Skeletal muscle cell (primary cell): ENCODE measurements around the gene AP2A1.
"Not testable (repeated sequence)": the region's sequence is repeated elsewhere in the genome, so short reads cannot be mapped to it uniquely, and the experiment has no call there.

Experiments
- DNase-seq: peaks from one replicate; pipeline ENCODE4 v3.0.0-alpha.2; 2010; ENCODE audit warnings: low read depth
- H3K4me3 ChIP-seq: 2 replicates; pipeline ENCODE4 v1.5.1; 2011; ENCODE audit warnings: low read depth, mild to moderate bottlenecking, control low read depth, low read length, moderate library complexity

The AP2A1 gene

DNA sequence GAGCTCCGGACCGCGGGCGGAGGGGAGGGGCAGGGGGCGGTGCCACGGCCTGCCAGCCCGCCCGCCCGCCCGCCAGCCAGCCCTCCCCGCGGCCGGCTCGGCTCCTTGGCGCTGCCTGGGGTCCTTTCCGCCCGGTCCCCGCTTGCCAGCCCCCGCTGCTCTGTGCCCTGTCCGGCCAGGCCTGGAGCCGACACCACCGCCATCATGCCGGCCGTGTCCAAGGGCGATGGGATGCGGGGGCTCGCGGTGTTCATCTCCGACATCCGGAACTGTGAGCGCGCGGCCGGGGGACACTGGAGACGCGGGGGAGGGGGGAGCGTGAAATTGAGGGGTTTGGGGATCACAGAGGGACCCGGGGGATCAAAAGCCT is at the start of gene AP2A1:
Gene AP2A1 (plus strand): TSS at position 72 of the 370 bp plus-strand sequence. CDS start 133 bp downstream, at position 205.
- H3K4me3 ChIP-seq: peak within 1 kb of the TSS; percentile 79
- no peak for DNase-seq

DNA sequence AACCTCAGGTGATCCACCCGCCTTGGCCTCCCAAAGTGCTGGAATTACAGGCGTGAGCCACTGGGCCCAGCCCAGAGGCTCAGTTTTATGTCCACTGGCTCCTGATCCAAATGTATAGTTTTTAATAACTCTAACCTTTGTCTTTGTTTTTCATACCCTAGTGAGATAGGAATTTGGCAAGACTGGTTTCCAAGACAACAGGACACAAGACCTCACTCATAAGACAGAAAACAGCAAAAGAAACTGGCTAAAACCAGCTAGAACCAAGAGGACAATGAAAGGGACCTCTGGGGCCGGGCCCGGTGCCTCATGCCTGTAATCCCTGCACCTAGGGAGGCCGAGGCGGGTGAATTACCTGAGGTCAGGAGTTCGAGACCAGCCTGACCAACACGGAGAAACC is 48.3 kb upstream of the AP2A1 start:
- no peak for DNase-seq
- no peak overlapping the region for H3K4me3 ChIP-seq

- H3K4me3 ChIP-seq: no peak overlapping the region
Measured at GRCh38 chr19:49718991-49719390, 47.8 kb upstream of the AP2A1 start.

GRCh38 chr19:49719420-49719819 is 47.4 kb upstream of the AP2A1 start:
- H3K4me3 ChIP-seq, DNase-seq: not testable (repeated sequence)

More at GRCh38 chr19:49718991-49719390, 47.8 kb upstream of the AP2A1 start:
- no peak for DNase-seq

DNA sequence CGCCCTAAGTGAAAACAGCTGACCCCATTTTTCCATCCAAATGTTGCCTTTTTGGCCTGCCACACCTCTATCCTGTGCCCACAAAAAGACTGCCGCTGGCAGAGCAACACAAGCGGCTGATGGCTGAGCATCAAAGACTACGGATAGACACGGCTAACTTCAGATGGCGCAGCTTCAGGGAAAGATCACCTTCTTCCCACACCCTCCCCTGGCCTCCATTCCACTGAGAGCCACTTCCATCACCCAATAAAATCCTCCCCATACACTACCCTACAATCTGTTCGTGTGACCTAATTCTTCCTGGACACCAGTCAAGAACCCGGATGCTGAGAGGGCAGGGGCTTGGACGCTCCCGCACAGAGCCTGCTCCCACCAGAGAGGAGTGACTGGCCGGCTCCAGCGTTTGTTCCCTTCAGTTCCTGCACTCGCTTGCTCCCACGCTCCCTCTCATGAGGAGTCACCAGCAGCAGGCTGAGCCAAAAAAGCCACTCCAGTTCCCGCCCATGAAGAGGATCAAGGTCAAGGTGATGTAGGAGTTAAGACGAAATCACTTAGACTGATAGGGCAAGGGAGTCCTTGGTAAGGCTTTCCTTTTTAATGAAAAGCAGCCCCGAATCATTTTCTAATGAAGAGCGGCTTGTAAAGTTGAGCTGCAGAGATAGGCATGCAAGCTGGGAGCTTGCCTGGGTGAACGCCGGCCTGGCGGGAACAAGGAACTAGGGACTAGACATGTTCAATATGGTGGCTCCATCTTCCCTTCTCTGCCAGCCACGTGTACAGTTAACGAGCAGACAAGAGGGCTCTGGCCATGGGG is 39.4 kb upstream of the AP2A1 start:
- peak; percentile 35 for DNase-seq
- H3K4me3 ChIP-seq: no peak overlapping the region

DNA sequence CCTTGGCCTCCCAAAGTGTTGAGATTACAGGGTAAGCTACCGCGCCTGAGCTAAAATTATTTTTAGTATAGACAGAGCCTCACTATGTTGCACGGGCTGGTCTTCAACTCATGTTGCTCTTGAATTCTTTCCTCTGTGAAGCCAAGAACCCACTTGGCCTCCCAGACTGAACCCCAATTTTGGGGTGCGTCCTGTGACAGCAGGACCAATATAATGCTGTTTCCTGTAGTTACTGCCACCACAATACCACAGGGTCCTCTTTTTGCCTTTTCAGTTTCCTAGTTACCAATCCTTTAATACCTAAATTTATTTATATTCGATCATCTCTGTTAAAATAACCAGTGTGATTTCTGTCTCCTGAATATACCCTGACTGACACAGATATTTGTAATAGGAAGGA is 36.6 kb upstream of the AP2A1 start:
- H3K4me3 ChIP-seq: no peak overlapping the region
- no peak for DNase-seq

- no peak for DNase-seq
Measured at GRCh38 chr19:49738268-49738667, 28.5 kb upstream of the AP2A1 start.

GRCh38 chr19:49739098-49739497 is 27.7 kb upstream of the AP2A1 start:
- no peak for DNase-seq
- H3K4me3 ChIP-seq: no peak overlapping the region

More at GRCh38 chr19:49738268-49738667, 28.5 kb upstream of the AP2A1 start:
- H3K4me3 ChIP-seq: no peak overlapping the region

DNA sequence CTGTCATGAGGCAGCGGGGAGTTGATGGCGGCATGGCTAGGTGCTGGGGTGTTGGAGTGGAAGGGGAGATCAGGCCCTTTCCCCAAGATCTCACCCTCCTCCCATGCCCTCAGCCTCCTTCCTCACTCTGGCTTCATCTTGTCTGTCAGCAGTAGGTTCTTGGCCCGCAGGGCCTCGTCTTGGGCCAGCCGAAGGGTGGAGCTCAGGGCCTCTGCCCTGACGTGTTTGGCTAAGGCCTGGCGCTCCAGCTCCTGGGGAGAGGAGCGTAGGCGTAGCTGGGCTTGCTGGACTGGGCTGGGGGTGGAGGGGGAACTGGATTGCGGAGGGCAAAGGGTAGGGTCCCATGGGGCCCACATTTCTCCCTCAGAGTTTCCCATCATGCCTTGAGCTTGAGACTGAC is 26.9 kb upstream of the AP2A1 start:
- H3K4me3 ChIP-seq: no peak overlapping the region
- DNase-seq: no peak

DNA sequence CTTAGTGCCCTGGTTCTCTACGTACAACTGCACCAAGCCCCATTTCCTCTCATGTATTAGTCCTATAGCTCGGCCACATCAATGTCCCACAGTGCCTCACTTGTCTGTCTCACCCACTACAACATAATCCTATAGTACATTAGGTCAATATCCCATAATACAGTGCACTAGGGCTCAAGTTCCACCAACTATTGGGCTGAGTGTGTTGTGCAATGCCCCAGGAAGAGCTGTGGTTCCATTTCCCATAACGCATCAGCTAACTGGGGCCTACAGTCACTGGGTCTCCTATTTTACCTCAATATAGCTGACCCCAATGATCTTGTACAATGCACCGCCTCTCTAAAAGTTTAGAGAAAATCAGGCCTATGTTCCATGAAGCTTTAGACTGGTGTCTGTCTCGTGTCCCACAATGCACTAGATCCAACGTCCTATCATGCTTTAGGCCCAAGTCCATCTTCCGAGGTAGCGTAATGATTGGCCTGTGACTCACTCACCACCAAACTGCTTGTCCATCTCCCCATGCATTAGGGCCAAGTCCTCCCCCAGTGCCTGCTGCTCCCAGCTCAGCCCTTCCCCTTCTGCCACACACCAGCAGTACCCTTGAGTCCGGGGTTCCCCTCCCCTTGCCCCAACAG is 25.5 kb upstream of the AP2A1 start:
- no peak for DNase-seq
- H3K4me3 ChIP-seq: no peak overlapping the region

- no peak for DNase-seq
- H3K4me3 ChIP-seq: no peak overlapping the region
Measured at GRCh38 chr19:49744946-49745381, 21.8 kb upstream of the AP2A1 start.

DNA sequence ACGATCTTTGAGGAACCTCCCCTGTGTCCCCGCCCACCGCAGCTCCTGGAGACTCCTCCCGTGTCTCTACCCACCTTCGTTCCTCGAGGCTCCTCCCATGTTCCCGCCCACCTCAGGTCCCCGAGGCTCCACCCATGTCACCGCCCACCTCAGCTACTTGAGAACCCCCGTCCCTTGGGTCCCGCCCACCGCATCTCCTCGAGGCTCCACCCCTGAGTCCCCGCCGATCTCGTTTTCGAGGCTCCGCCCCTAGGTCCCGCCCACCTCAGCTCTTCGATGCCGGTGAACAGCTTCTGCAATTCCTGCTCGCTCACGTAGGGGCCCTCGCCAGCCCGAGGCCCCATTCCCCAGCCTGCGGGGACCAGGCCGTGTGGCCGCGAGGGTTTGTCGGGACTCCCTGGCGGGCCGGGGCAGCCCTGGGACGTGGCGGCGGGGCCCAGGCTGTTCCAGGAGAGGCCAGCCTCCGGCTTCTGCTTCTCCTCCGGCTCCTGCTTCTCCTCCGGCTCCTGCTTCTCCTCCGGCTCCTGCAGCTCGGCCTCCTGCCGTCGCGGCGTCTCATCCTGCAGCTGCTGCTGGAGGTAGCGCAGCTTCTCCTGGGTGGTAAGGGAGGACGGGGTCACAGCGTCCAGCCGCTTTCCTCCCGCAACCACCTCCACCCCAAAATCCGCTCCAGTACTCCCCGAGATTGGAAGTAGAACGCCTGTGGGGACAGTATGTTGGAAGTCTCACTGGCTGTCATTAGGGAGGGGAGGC is 20.4 kb upstream of the AP2A1 start:
- H3K4me3 ChIP-seq: no peak overlapping the region
- DNase-seq: no peak

GRCh38 chr19:49749055-49749716 is 17.6 kb upstream of the AP2A1 start:
- no peak for DNase-seq
- no peak overlapping the region for H3K4me3 ChIP-seq

DNA sequence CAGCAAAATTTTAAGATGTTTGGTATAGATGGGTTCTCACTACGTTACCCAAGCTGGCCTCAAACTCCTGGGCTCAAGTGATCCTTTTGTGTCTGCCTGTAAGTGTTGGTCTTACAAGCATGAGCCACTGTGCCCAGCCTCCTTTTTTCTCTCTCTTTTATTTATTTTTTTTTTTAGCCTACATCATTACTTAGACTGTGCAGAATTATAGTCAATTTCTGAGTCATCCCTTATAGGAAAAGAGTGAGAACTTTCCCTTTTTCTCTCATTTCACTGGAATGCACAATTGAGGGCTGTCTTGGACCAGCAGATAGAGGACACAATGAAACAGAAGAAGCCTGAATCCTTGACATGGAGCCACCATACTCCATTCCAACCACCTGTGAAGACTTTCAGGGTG is 17.0 kb upstream of the AP2A1 start:
- no peak for DNase-seq
- H3K4me3 ChIP-seq: no peak overlapping the region

- H3K4me3 ChIP-seq: no peak overlapping the region
- no peak for DNase-seq
Measured at GRCh38 chr19:49752701-49753100, 14.1 kb upstream of the AP2A1 start.

DNA sequence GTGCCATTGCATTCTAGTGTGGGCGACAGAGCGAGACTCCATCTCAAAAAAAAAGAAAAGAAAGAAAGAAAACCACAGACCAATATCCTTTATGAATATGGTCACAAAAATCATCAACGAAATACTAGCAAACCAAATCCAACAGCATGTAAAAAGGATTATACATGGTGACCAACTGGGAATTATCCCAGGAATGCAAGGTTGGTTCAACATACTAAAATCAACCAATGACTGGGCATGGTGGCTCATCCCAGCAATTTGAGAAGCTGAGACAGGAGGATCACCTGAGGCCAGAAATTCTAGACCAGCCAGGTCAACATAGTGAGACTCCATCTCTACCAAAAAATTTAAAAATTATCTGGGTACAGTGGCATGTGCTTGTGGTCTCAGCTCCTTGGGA is 10.8 kb upstream of the AP2A1 start:
- no peak overlapping the region for H3K4me3 ChIP-seq
- no peak for DNase-seq

DNA sequence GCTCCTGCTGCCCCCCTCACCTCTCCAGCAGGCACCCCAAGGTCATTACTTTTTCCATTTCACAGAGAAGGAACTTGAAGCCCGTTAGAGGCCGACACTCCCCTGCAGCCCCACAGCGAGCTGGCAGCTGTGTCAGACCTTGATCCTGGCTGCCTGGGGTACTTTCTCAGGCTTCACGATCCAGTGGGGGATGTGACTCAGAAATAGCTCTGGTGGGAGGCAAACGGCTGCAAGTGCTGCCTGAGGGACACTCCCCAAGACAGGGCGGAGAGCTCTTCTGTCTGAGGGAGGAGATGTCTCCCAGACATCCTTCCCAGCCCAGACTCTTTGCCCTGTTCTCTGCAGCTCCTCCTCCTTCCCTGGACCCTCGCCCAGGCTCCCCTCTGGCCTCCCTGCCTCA is 8.5 kb upstream of the AP2A1 start:
- DNase-seq: peak; percentile 52
- no peak overlapping the region for H3K4me3 ChIP-seq

DNA sequence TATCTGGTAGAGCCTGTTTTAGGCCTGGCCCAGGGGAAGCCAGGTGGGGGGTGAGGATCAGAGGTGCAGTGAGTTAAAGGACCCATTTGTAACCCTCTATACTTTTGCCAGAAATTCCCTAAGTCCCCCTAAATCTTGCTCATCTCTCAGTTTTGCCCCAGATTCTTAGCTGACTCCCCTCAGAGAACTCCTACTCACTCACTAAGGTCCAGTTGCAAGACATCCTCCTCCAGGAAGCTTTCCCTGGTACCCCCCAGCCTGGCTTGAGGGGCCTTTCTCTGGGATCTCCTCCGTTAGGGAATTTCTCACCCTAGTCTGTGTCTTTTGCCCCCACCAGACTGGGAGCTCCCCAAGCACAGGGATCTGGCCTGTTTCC is 5.6 kb upstream of the AP2A1 start:
- no peak for DNase-seq
- no peak overlapping the region for H3K4me3 ChIP-seq

- no peak overlapping the region for H3K4me3 ChIP-seq
- peak; percentile 51 for DNase-seq
Measured at GRCh38 chr19:49761625-49762311, 5.0 kb upstream of the AP2A1 start.
